Measurements from ENCODE around the gene CEP70.
"Not testable (repeated sequence)": the region's sequence is repeated elsewhere in the genome, so short reads cannot be mapped to it uniquely, and the experiment has no call there.

CEP70 gene

DNA sequence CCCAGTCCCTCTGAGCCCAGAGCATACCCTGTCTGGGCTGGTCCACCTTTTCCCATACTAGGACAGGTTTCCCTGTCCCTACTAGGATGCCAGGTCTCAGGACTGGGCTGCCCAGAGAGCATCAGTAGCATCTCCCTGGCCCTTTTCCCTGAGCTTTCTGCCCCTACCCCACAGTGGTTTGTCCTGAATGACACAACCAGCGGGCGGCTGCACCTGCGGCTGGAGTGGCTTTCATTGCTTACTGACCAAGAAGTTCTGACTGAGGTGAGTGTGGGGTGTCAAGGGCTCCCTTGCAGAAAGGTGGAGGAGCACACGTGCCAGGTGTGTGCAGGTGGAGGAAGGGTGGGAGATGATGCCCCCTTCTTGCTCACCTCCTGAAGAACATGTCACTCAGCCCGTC, 126.1 kb downstream of the CEP70 start:
- DNase-seq, result no peak

DNA sequence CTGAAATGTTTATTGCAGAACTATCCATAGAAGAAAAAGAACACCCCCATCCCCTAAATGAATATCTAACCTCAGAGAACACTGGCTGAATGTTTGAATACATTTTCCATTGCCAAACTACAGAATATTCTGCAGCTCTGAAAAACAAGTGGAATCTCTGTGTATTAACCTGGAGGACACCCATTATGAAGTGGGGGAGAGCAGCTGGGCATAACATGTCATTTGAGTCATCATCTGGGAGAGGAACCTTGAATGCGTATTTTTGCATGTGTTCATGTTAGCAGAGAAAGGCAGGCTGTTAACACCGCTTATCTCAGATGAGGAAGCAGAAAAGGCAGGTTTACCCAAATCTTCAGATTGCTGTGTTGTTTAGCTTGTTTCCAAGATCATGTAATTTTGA, 128.1 kb downstream of the CEP70 start:
- DNase-seq, result no peak

- DNase-seq, result no peak
These were observed 128.6 kb downstream of the CEP70 start for GRCh38 chr3:138465451-138465850.

DNA sequence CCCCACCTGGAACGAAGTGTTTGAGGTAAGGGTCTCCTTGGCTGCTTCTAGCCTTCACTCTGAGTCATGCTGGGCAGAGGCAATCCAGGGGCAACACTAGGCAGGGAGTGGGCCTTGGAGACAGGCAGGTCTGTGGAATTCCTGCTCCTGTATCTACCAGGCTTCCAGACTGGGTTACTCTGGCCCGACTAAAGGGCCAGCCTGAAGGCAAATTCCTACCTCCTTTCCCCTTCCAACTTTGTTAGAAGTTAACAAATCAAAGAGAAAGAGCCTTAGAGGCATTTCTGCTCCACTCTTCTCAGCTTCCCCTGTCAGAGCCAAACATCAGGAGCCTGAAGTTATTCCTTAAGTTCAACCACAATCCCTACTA, 129.6 kb downstream of the CEP70 start:
- DNase-seq, result no peak

DNA sequence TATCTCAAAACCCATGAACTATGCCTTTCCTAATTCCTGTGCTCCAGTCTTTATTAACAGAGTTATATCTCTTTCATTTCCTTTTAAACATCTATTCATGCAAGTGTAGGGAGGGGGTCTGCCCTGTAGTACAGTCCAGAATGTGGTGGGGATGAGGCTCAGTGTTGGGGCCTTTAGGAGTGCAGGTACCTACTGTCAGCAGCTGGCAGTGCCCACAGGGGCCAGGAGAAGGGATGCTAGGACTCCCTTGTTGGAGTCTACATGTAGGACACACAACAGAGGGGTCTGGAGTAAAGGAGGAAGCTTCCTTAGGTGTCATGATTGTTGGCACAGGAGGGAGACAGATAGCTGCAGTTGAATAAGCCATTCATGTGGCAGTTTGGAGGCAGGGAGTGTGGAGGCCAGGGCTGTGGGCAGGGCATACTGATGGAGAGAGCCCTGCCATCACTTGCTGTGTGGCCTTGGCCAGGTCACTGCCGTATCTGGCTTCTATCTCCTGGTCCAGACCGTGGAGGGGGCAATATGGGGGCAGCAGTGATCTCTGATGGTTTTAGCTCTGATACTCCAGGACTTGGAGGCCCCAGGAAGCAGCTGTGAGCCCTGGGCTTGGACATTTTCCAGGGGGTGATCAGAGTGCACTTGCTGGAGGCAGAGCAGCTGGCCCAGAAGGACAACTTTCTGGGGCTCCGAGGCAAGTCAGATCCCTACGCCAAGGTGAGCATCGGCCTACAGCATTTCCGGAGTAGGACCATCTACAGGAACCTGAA, 130.2 kb downstream of the CEP70 start:
- DNase-seq, result no peak

DNA sequence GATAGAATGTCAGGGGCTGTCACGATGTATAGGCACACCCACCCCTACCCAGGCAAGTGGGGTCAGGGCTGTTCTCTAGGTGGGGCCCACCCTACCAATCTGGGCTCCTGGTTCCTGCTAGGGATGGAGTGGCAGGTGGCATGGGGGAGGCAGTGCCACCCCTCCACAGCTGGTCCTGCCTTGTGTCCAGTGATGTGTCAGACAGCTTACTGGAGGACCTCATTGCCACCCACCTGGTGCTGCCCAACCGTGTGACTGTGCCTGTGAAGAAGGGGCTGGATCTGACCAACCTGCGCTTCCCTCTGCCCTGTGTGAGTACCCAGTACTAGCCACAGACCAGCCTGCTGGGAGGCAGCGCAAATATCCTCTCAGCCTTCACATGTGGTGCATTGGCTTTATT, 132.2 kb downstream of the CEP70 start:
- DNase-seq, result no peak

GRCh38 chr3:138461246-138461645, 132.8 kb downstream of the CEP70 start:
- no peak for DNase-seq

DNA sequence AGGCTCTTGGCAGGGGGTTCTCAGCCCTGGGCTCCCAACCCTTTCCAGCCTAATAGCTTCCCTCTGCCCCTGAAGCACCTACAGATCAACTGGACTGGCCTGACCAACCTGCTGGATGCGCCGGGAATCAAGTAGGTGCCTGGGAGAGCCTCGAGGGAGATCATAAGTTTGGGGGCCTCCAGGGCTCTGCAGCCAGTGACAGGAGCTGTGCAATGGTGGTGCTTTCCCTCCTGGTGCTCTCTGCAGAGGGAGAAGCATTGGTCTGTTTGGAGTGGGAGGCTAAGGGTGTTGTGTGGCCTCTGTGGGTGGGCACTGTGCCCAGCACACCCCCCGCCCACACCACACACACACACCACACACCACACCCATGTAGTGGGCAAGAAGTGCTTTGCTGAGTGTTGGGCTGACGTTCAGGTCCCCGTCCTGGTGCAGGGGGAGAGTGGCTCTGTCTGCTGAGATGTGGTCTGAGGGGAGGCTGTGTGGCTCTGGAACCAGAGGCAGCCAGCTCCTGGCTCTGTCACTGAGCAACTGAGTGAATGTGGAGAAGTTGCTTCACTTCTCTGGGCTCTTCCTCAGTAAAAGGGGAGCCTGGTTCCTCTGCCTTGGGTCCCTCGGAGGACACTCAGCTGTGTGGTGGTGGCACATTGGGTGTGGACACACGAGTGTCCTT, 133.4 kb downstream of the CEP70 start:
- no peak for DNase-seq

GRCh38 chr3:138459619-138460535, 134.2 kb downstream of the CEP70 start:
- DNase-seq, result no peak

DNA sequence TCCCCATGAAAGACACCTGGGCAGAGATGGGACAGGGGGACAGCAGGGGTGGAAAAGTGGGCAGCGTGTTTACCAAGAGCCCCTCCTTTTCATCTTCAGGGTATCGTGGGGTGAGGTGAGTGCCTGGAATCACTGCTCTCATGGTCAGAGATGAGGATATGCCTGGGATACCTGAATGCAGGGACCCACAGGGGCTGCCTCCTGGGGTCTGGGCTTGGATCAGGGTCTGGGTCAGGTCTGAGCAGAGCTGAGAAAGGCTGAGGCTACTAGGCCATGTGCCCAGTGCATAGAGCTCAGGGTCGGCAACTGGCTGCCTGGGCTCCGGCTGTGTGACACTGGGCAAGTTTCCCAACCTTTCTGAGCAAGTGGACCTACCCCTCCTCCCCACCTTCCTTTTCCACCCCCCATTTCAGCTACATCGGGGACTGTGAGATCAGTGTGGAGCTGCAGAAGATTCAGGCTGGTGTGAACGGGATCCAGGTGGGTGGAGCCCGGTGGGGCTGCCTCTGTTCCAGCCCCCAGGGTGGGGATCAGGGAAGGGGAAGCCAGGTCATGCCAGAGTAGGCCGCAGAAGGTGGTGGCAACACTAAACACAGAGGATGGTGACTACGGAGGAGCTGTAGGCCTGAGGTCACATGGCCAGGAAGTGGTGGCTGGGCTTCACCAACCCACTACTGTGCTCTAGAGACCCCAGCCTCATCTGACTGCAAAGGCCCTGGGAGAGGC, 135.1 kb downstream of the CEP70 start:
- DNase-seq, result no peak

- DNase-seq, result no peak
These were observed 136.0 kb downstream of the CEP70 start for GRCh38 chr3:138457863-138458735.

- DNase-seq, result no peak
These were observed 136.8 kb downstream of the CEP70 start for GRCh38 chr3:138456961-138457862.

DNA sequence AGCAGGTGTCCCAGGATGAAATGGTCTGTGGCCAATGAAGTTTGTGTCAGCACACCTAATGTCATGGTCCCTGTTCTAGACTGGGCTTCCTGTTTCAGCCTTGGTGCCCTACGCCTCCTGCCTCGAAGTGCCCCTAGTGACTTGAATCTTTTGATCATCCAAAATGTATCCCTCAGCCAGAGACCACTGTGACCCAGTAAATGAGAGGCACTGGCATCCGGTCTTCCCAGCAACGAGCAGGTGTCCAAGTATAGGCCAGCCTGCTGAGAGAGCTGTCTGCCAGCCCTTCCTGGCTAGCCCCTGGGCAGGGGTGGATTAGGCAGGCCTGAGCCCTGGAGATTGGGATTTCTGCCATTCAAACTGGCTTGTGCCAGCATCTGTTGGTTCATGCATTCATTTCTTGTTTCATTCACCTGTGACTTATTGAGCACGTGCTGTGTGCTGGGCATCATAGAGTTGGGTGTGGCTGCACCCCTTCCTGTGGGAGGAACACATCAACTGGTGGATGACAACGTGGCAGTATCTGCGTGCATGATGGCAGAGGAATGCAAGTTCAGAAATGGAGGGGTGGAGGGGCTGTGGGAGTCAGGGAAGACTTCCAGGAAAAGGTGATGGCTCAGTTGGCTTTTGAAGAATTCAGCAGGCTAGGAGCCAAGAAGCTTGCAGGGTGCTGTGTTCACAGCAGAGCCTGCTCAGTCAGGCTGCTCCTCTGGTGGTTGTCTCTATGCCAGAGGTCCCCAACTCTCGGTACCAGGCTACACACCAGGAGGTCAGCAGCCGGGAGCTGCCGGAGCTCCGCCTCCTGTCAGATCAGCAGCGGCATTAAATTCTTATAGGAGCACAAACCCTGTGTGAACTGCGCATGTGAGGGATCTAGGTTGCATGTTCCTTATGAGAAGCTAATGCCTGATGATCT, 138.0 kb downstream of the CEP70 start:
- no peak for DNase-seq

DNA sequence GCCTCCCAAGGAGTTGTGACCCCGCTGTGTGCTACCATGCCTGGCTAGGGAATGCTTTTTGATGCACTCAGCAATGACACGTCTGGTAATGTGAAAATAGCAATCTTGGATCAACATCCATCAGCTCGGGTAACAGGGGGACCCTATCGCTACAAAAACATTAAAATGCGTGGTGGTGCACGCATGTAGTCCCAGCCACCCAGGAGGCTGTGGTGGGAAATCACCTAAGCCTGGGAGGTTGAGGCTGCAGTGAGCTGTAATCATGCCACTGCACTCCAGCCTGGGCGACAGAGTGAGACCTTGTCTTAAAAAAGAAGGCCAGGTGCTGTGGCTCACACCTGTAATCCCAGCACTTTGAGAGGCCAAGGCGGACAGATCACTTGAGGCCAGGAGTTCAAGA, 140.1 kb downstream of the CEP70 start:
- not testable (repeated sequence) for DNase-seq

GRCh38 chr3:138452436-138452835, 141.6 kb downstream of the CEP70 start:
- DNase-seq, result no peak

GRCh38 chr3:138451595-138452162, 142.4 kb downstream of the CEP70 start:
- no peak for DNase-seq

DNA sequence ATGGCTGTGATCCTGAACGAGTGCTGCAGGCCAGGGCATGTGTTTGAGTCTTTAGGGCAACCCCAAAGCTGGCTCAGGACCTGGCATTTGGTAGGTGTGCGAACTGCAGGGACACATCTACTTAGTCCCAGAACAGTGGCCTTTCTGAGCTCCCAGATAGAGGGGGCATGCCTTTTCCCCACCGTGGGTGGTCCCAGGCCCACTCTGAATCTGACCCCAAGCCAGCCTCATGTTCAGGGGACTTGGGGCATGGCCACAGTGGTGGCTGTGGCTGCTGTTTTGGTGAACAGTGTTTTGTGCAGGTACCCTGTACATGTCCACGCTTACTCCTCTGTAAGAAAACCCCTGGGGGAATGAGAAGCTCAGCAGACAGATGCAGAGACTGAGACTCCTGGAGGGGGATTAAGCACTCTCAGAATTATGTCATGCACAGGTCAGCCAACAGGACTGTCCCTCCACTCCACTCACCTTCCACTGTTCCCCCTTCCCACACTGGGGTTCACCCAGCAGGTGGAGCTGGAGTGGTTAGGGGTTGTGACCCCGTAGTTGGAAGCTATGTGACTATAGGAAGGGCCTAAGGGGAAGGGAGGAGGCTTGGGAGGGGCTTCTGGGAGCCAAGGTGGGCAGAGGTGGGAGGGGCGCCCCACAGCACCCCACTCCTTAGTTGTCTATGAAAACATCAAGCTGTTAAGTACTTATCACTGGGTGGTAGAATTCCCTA, 143.2 kb downstream of the CEP70 start:
- no peak for DNase-seq

DNA sequence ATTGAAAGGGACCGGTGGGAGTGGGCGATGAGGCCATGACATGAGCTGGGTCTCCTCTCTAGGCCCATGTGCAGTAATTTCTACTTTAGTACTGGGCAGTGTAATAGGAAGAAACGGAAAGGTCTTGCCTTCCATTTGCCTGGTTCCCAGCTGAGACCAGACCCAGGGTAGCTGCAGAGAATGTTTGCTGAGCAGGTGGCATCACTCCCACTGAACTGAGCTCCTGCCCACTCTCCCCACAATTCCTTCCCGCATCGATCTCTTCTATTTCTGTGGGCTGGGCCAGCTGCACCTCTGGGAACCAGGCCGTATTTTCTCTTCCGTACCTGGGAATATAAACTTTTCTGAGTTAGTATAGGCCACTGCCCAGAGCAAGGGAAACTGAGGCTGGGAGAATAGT, 143.9 kb downstream of the CEP70 start:
- DNase-seq, result no peak

- no peak for DNase-seq
These were observed 144.6 kb downstream of the CEP70 start for GRCh38 chr3:138449490-138449889.
